H1 (cell line): ENCODE measurements around the gene DHRS1. TPM values are rescaled to one million over a fixed set of nuclear protein-coding genes. Genes with fewer than 3 reads are reported as not detected.

Source experiments
- CTCF ChIA-PET: fragments of 300-600 bp; sonication (Branson Sonifier 250); formaldehyde crosslinking; loops from one replicate; lab custom pipeline; 2021; ENCODE audit not compliant: partially characterized antibody; lab: Charles Lee
- POLR2A ChIA-PET: fragments of 300-600 bp; sonication (Branson Sonifier 250); formaldehyde crosslinking; loops from one replicate; lab custom pipeline; 2021; ENCODE audit warnings: inconsistent platforms; ENCODE audit not compliant: partially characterized antibody; lab: Charles Lee
- DNase-seq, 2 experiments: peaks; one replicate each; pipeline versions ENCODE4 v3.0.0 to v3.0.0-alpha.2; 2010 to 2022; ENCODE audit warnings: low spot score in 2 of 2, low read depth in 1 of 2, mixed read lengths in 1 of 2
- FAIRE-seq: peaks from 2 replicates; lab custom pipeline; 2011; peaks lifted over from hg19 to GRCh38; lab: Jason Lieb, UNC
- H2AFZ ChIP-seq: 2 replicates; pipeline ENCODE4 v1.8.1; 2012; ENCODE audit warnings: low read length, inconsistent platforms
- H2AK5ac ChIP-seq: 2 replicates; pipeline ENCODE4 v1.6.1; 2013; ENCODE audit warnings: low read depth, low read length
- H2BK120ac ChIP-seq: replicated peaks from 2 replicates; pipeline ENCODE3; 2013; ENCODE audit warnings: low read depth, low read length, inconsistent platforms
- H2BK12ac ChIP-seq: 2 replicates; pipeline ENCODE4 v1.6.1; 2013; ENCODE audit warnings: low read depth, low read length
- H2BK15ac ChIP-seq: 2 replicates; pipeline ENCODE4 v1.6.1; 2013; ENCODE audit warnings: low read length
- H2BK20ac ChIP-seq: 2 replicates; pipeline ENCODE4 v1.6.1; 2013; ENCODE audit warnings: low read length
- H2BK5ac ChIP-seq: 2 replicates; pipeline ENCODE4 v1.6.1; 2013; ENCODE audit warnings: low read depth, low read length
- H3K14ac ChIP-seq: 2 replicates; pipeline ENCODE4 v1.6.1; 2013; ENCODE audit warnings: inconsistent platforms; ENCODE audit not compliant: insufficient read length
- H3K18ac ChIP-seq: 2 replicates; pipeline ENCODE4 v1.6.1; 2013; ENCODE audit warnings: low read length; ENCODE audit errors: extremely low read depth
- H3K23ac ChIP-seq: 2 replicates; pipeline ENCODE4 v1.6.1; 2013; ENCODE audit warnings: inconsistent platforms; ENCODE audit not compliant: insufficient read length
- H3K23me2 ChIP-seq: 2 replicates; pipeline ENCODE4 v1.6.1; 2013; ENCODE audit warnings: low read depth, low read length
- H3K27ac ChIP-seq: 2 replicates; pipeline ENCODE4 v1.6.1; 2011; ENCODE audit warnings: low read depth, low read length, inconsistent platforms
- H3K27me3 ChIP-seq, 4 experiments: replicated peaks in 1 of 4; 1 replicate in 1 of 4; 2 replicates in 3 of 4; pipeline versions ENCODE4 v1.6.1 to v1.8.1; 2011 to 2013; ENCODE audit warnings: low read length in 3 of 4, mild to moderate bottlenecking in 3 of 4, inconsistent platforms in 2 of 4, mixed read lengths in 2 of 4, moderate library complexity in 1 of 4; ENCODE audit not compliant: control insufficient read depth in 3 of 4, insufficient read depth in 3 of 4; ENCODE audit errors: extremely low read depth in 1 of 4
- H3K36me3 ChIP-seq, 4 experiments: 2 replicates each; pipeline versions ENCODE4 v1.6.1 to v1.8.1; 2011 to 2013; ENCODE audit warnings: mild to moderate bottlenecking in 4 of 4, low read length in 3 of 4, moderate library complexity in 2 of 4, control low read depth in 1 of 4, inconsistent platforms in 1 of 4; ENCODE audit not compliant: insufficient read depth in 4 of 4, control insufficient read depth in 2 of 4
- H3K4ac ChIP-seq: replicated peaks from 2 replicates; pipeline ENCODE3; 2013; ENCODE audit warnings: low read length, low read depth, mixed read lengths, inconsistent platforms; ENCODE audit not compliant: insufficient read length
- H3K4me1 ChIP-seq, 4 experiments: replicated peaks in 1 of 4; 1 replicate in 1 of 4; 2 replicates in 3 of 4; pipeline versions ENCODE4 v1.6.1 to v1.8.1; 2011 to 2013; ENCODE audit warnings: low read length in 3 of 4, inconsistent platforms in 2 of 4, mixed read lengths in 1 of 4; ENCODE audit not compliant: insufficient read depth in 4 of 4, control insufficient read depth in 3 of 4
- H3K4me2 ChIP-seq, 2 experiments: 2 replicates each; pipeline versions ENCODE4 v1.6.1 to v1.8.1; 2011 to 2013; ENCODE audit warnings: low read depth in 2 of 2, low read length in 2 of 2, control low read depth in 1 of 2, inconsistent platforms in 1 of 2, mild to moderate bottlenecking in 1 of 2; ENCODE audit not compliant: insufficient read depth in 1 of 2
- H3K4me3 ChIP-seq, 4 experiments: fragments of 200-600, 300-600 bp in 1 of 4; sonication (generic), shearing (Covaris generic), sonication (Bioruptor Twin) in 1 of 4; 2 replicates each; pipeline versions ENCODE4 v1.5.1 to v1.8.1; 2011 to 2016; ENCODE audit warnings: low read length in 4 of 4, low read depth in 3 of 4, control low read depth in 2 of 4, inconsistent platforms in 2 of 4, mild to moderate bottlenecking in 2 of 4, mixed read lengths in 1 of 4, moderate library complexity in 1 of 4; ENCODE audit not compliant: insufficient read depth in 2 of 4; ENCODE audit errors: extremely low read depth in 1 of 4
- H3K56ac ChIP-seq: replicated peaks from 2 replicates; pipeline ENCODE3; 2013; ENCODE audit warnings: low read depth, mild to moderate bottlenecking, mixed read lengths, low read length, inconsistent platforms; ENCODE audit not compliant: insufficient read length
- H3K79me1 ChIP-seq: 2 replicates; pipeline ENCODE4 v1.6.1; 2013; ENCODE audit warnings: low read depth, low read length, control low read depth
- H3K79me2 ChIP-seq, 2 experiments: 2 replicates each; pipeline versions ENCODE4 v1.6.1 to v1.8.1; 2012 to 2013; ENCODE audit warnings: low read length in 2 of 2, mild to moderate bottlenecking in 2 of 2, inconsistent platforms in 1 of 2; ENCODE audit not compliant: insufficient read depth in 2 of 2, control insufficient read depth in 1 of 2
- H3K9ac ChIP-seq, 4 experiments: replicated peaks in 1 of 4; 1 replicate in 1 of 4; 2 replicates in 3 of 4; pipeline versions ENCODE4 v1.6.1 to v1.8.1; 2011 to 2013; ENCODE audit warnings: low read depth in 3 of 4, low read length in 3 of 4, control low read depth in 2 of 4, mild to moderate bottlenecking in 2 of 4, moderate library complexity in 2 of 4, inconsistent platforms in 1 of 4; ENCODE audit errors: extremely low read depth in 1 of 4
- H3K9me3 ChIP-seq, 2 experiments: 2 replicates each; pipeline versions ENCODE4 v1.6.1 to v1.8.1; 2012 to 2013; ENCODE audit warnings: mild to moderate bottlenecking in 2 of 2, moderate library complexity in 2 of 2, control low read depth in 1 of 2, inconsistent platforms in 1 of 2, low read depth in 1 of 2, low read length in 1 of 2, mixed read lengths in 1 of 2; ENCODE audit not compliant: insufficient read depth in 2 of 2
- H4K20me1 ChIP-seq, 2 experiments: replicated peaks in 1 of 2; 2 replicates each; pipeline versions ENCODE3 to v1.8.1; 2011 to 2013; ENCODE audit warnings: inconsistent platforms in 2 of 2, low read length in 2 of 2, mild to moderate bottlenecking in 1 of 2; ENCODE audit not compliant: insufficient read depth in 2 of 2, control insufficient read depth in 1 of 2
- H4K5ac ChIP-seq: 2 replicates; pipeline ENCODE4 v1.6.1; 2013; ENCODE audit warnings: low read length, low read depth, mixed read lengths, inconsistent platforms; ENCODE audit not compliant: insufficient read length
- H4K8ac ChIP-seq: 2 replicates; pipeline ENCODE4 v1.8.0; 2013; ENCODE audit warnings: mild to moderate bottlenecking, moderate library complexity, low read length, inconsistent platforms; ENCODE audit not compliant: insufficient read depth; ENCODE audit errors: extremely low read depth
- H4K91ac ChIP-seq: replicated peaks from 2 replicates; pipeline ENCODE3; 2013; ENCODE audit warnings: low read length, mixed read lengths, inconsistent platforms; ENCODE audit not compliant: insufficient read length
- KDM1A ChIP-seq: fragments of 200-600, 300-600 bp; sonication (generic); IDR thresholded peaks from 2 replicates; pipeline ENCODE4 v1.7.1; 2016; ENCODE audit warnings: mild to moderate bottlenecking, low read length, borderline replicate concordance
- SIRT6 ChIP-seq: IDR thresholded peaks from one replicate; pipeline ENCODE4 v1.7.1; 2012; ENCODE audit warnings: low read length, inconsistent platforms
- SP2 ChIP-seq: IDR thresholded peaks from 2 replicates; pipeline ENCODE4 v1.6.1; 2012; ENCODE audit warnings: mild to moderate bottlenecking, low read length, inconsistent platforms
- TAF1 ChIP-seq: IDR thresholded peaks from 2 replicates; pipeline ENCODE4 v1.6.1; 2011; ENCODE audit warnings: mild to moderate bottlenecking, low read depth, low read length
- WGBS, 2 experiments: shearing (Covaris generic) in 1 of 2; methylation state at CpG; one replicate each; pipeline versions ENCODE4 v1.1.6 to v1.1.7; 2013 to 2015; ENCODE audit warnings: low lambda C conversion rate in 2 of 2, mixed read lengths in 2 of 2, inconsistent platforms in 1 of 2, low coverage in 1 of 2, missing lambda C conversion rate in 1 of 2; ENCODE audit not compliant: insufficient replicate concordance in 2 of 2, insufficient coverage in 1 of 2, insufficient read length in 1 of 2; ENCODE audit errors: extremely low coverage in 1 of 2, missing lambda C conversion rate in 1 of 2; 5-methylcytosine and 5-hydroxymethylcytosine counted together
- polyA plus RNA-seq, 7 experiments: library from polyadenylated mRNA; depleted of rRNA in 3 of 7; stranded (reverse) in 5 of 7; unstranded in 2 of 7; fragments of >200 nt in 5 of 7; fragments of 200-250 nt in 2 of 7; gene quantifications; 1 replicate in 5 of 7; 2 replicates in 1 of 7; 4 replicates in 1 of 7; pipeline versions ENCODE4 v1.2.1 to v1.2.3, GENCODE V29; 2011 to 2013; ENCODE audit warnings: missing spikeins in 2 of 7, mixed read lengths in 2 of 7
- total RNA-seq: library from RNA; stranded (reverse); fragmentation: NEBNext Ultra II Directional; extraction: Animal tissue kit (Norgen Biotek cat#: 25700); gene quantifications from 2 replicates; pipeline ENCODE4 v1.2.1, GENCODE V29; 2021

Gene DHRS1
- total and polyA plus RNA-seq, 2 of the 8 experiments (the other 6 are each of a cell fraction or from before 2014, with no cell fraction given): 8.8 to 31.7 TPM

DNA sequence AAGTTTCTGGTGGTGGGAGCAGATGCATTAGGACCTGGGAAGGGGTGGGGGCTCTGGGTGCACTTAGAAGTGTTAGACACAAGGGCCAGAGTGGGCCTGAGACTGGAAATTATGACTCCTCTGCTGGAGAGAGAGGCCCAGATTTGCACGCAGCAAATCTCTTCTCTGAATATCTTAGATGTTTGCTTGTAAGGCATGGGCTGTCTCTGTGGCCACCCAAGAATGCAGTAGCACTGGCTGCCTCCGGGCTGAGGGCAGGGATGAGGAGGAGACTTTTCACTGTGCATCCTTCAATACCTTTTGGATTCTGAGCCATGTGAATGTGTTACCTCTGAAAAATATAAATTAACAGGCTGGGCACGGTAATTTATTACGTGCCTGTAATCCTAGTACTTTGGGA lies 14.2 kb downstream of the DHRS1 start:
- Histone ChIP-seq H3K27ac (no peak overlapping the region), H2BK120ac (no peak overlapping the region), H3K9ac (no peak overlapping the region), H3K23me2 (no peaks in the 10 kb centered on the region), H3K9me3 (no peaks in the 10 kb centered on the region), H3K79me2 (no peaks in the 10 kb centered on the region), H2AK5ac (no peak overlapping the region), H2BK12ac (no peak overlapping the region), H3K56ac (no peak overlapping the region), H4K20me1 (peaks cover 0 to 3% of the 10 kb centered on the region in 2 experiments), H3K36me3 (peaks cover 0 to 5% (median 0%) of the 10 kb centered on the region in 4 experiments; a peak in 1 of 8 replicates), H4K5ac (no peak overlapping the region), H4K8ac (no peak overlapping the region), H3K23ac (no peak overlapping the region), H3K27me3 (no peaks in the 10 kb centered on the region), H3K4me3 (no peak overlapping the region), H3K18ac (no peak overlapping the region), H2BK5ac (no peak overlapping the region), H3K79me1 (no peaks in the 10 kb centered on the region; the same call in 1 of the 2 replicates), H3K4me2 (no peak overlapping the region), H2BK20ac (no peak overlapping the region), H3K4me1 (no peaks in the 10 kb centered on the region), H4K91ac (no peak overlapping the region), H3K14ac (no peak overlapping the region), H3K4ac (no peak overlapping the region), H2AFZ (no peak overlapping the region), H2BK15ac (no peak overlapping the region)
- FAIRE-seq (no peak), DNase-seq (no peak)
- ChIA-PET POLR2A (interaction anchor here (1.2 to 1.5 kb wide), 3 partner anchors 10 to 42 kb away, joined by 3 to 7 read pairs (median 4); partner anchors contain the start of genes RABGGTA and TINF2), CTCF (interaction anchor here (0.9 to 11.5 kb wide), 6 partner anchors 13 to 47 kb away, joined by 3 to 137 read pairs (median 37); partner anchors contain the start of genes CIDEB, DHRS1, LTB4R2 and NOP9)
- 89% methylated on average over 4 of the region's 4 CpGs; no CpG with 5 or more reads in 1 of the 2 experiments for WGBS, 2 experiments
- TF ChIP-seq KDM1A (no peak), TAF1 (no peak), SP2 (no peak), SIRT6 (no peak)
